Karpas-422 (cell line): ENCODE data around the gene ADRB1. TPM values are rescaled to one million over a fixed set of nuclear protein-coding genes. Genes with fewer than 3 reads are reported as not detected.

Experiments used
- DNase-seq: peaks from one replicate; pipeline ENCODE4 v3.0.0-alpha.2; 2015
- H2AFZ ChIP-seq: fragments of 200-600 bp; sonication (generic); 2 replicates; pipeline ENCODE4 v1.6.1; 2014; ENCODE audit warnings: antibody characterized with exemption, low read length, mixed read lengths
- H3K27ac ChIP-seq: fragments of 200-600 bp; sonication (generic); 2 replicates; pipeline ENCODE4 v1.5.1; 2014; ENCODE audit warnings: mild to moderate bottlenecking, low read length, moderate library complexity
- H3K27me3 ChIP-seq: fragments of 200-600 bp; sonication (generic); 2 replicates; pipeline ENCODE4 v1.6.1; 2014; ENCODE audit warnings: low read length, mixed read lengths
- H3K36me3 ChIP-seq: fragments of 200-600 bp; sonication (generic); 2 replicates; pipeline ENCODE4 v1.6.1; 2014; ENCODE audit warnings: low read length, mixed read lengths; ENCODE audit not compliant: insufficient read depth
- H3K4me1 ChIP-seq: fragments of 200-600 bp; sonication (generic); 2 replicates; pipeline ENCODE4 v1.6.1; 2014; ENCODE audit warnings: mild to moderate bottlenecking, low read length, mixed read lengths
- H3K4me2 ChIP-seq: fragments of 200-600 bp; sonication (generic); 2 replicates; pipeline ENCODE4 v1.6.1; 2014; ENCODE audit warnings: low read length, low read depth, mild to moderate bottlenecking; ENCODE audit not compliant: poor library complexity, severe bottlenecking
- H3K4me3 ChIP-seq: fragments of 200-600 bp; sonication (generic); 2 replicates; pipeline ENCODE4 v1.5.1; 2014; ENCODE audit warnings: mild to moderate bottlenecking, antibody characterized with exemption, low read length, mixed read lengths
- H3K79me2 ChIP-seq: fragments of 200-600 bp; sonication (generic); 2 replicates; pipeline ENCODE4 v1.6.1; 2014; ENCODE audit warnings: mild to moderate bottlenecking, low read length, mixed read lengths
- H3K9ac ChIP-seq: fragments of 200-600 bp; sonication (generic); 2 replicates; pipeline ENCODE4 v1.6.0; 2014; ENCODE audit warnings: low read length
- H3K9me2 ChIP-seq: fragments of 200-600 bp; sonication (generic), shearing (Covaris generic); replicated peaks from 2 replicates; pipeline ENCODE4 v1.6.0; 2014; ENCODE audit warnings: mild to moderate bottlenecking, low read length, moderate library complexity; ENCODE audit not compliant: insufficient read depth
- H3K9me3 ChIP-seq: fragments of 300-700, 200-600 bp; sonication (generic); 2 replicates; pipeline ENCODE4 v1.6.1; 2014; ENCODE audit warnings: low read length, mixed read lengths
- H4K20me1 ChIP-seq: fragments of 200-600 bp; sonication (generic); 2 replicates; pipeline ENCODE4 v1.6.1; 2014; ENCODE audit warnings: mild to moderate bottlenecking, antibody characterized with exemption, low read length, low read depth; ENCODE audit not compliant: insufficient read depth
- total RNA-seq: library from RNA; depleted of rRNA; stranded (reverse); fragments of >200 nt; shearing (Covaris generic); gene quantifications from 2 replicates; pipeline ENCODE4 v1.2.3, GENCODE V29; 2014; ENCODE audit warnings: low replicate concordance; rRNA removed

Gene ADRB1
- total RNA-seq: not detected in 2 replicates

DNA sequence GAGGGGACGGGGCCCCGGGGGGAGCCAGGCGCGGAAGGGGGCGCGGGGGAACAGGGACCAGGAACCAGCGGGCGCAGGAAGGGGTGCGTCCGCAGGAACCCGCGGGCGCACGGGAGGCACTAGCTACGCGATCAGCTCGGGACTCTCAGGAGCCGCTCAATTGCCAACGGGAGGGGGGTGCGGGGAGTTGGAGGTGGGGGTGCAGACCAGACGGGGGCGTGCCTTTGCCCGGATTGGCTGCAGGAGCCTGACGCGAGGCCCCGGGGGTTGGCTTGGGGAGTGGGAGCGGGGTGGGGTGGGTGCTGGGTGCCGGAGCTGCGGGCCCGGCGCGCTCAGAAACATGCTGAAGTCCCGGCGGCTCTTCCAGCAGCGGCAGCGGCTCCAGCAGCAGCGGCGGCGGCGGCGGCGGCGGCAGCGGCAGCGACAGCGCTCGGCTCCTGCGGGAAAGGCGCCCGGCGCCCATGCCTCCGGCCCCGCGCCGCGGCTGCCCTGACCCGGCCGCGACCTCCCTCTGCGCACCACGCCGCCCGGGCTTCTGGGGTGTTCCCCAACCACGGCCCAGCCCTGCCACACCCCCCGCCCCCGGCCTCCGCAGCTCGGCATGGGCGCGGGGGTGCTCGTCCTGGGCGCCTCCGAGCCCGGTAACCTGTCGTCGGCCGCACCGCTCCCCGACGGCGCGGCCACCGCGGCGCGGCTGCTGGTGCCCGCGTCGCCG, at the start of gene ADRB1:
Gene ADRB1, plus strand, starts transcription at position 335 of the 715 bp plus-strand sequence. Its CDS starts 267 bp downstream, at position 602.
- Histone ChIP-seq H3K36me3 (no peaks in the 10 kb centered on the region), H3K27ac (no peak within 1 kb of the TSS), H3K79me2 (no peaks in the 10 kb centered on the region), H2AFZ (no peak within 1 kb of the TSS), H3K27me3 (no peaks in the 10 kb centered on the region), H3K4me2 (no peak within 1 kb of the TSS), H3K4me1 (no peaks in the 10 kb centered on the region), H3K9me3 (no peaks in the 10 kb centered on the region), H3K4me3 (no peak within 1 kb of the TSS), H4K20me1 (no peaks in the 10 kb centered on the region), H3K9ac (no peak within 1 kb of the TSS), H3K9me2 (no peaks in the 10 kb centered on the region)
- no peak for DNase-seq

DNA sequence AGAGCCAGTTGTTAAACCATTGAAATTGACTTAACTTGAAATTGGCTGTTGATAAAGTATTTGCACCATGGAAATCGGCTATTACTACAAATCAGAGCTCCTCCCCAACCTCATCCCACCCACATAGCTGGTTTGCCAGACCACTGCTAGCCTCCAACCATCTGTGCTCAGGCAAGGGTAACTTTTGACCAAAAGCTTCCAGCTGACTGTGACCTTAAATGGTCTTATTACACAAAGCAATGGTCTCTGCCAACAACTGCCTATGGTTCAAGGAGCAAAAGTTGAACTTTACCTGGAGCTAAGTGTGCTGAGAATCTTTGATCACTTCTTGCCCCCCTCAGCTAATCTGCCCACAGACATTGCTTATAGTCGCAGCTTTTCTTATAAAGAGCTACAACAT, 48.5 kb upstream of the ADRB1 start:
- H3K9me2 ChIP-seq: no peaks in the 10 kb centered on the region
- H2AFZ ChIP-seq: no peak overlapping the region
- no peaks in the 10 kb centered on the region for H3K79me2 ChIP-seq
- no peak overlapping the region for H3K27ac ChIP-seq
- no peak for DNase-seq
- no peak overlapping the region for H3K4me3 ChIP-seq
- no peaks in the 10 kb centered on the region for H3K9me3 ChIP-seq
- H3K9ac ChIP-seq: no peak overlapping the region
- H3K27me3 ChIP-seq: 0 out of 2 replicates have a peak, but pooled peaks cover 2% of the 10 kb centered on the region
- no peaks in the 10 kb centered on the region for H4K20me1 ChIP-seq
- H3K36me3 ChIP-seq: no peaks in the 10 kb centered on the region
- H3K4me2 ChIP-seq: no peak overlapping the region
- H3K4me1 ChIP-seq: no peaks in the 10 kb centered on the region

DNA sequence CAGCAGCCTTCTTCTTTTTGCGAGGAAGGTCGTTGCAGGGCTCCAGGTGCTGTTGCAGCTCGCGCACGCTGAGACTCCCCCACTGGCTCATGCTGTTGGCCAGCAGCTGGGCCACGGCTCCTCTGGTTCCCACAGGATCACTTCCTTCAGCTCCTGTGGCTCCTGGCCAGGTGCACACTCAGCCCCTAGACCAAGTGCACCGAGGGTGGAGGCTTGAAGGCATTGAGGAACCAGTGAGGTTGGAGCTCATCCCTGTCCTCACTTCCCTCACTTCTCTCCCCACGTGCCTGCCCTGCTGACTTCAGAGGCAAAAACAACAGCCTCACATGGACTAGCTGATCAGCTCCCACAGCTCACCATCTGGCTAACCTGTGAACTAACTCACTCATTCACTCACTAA, 46.2 kb upstream of the ADRB1 start:
- Histone ChIP-seq H3K4me1 (no peaks in the 10 kb centered on the region), H3K36me3 (no peaks in the 10 kb centered on the region), H3K9ac (no peak overlapping the region), H3K9me3 (no peaks in the 10 kb centered on the region), H3K4me3 (no peak overlapping the region), H4K20me1 (no peaks in the 10 kb centered on the region), H3K27me3 (0 out of 2 replicates have a peak, but pooled peaks cover 2% of the 10 kb centered on the region), H2AFZ (no peak overlapping the region), H3K27ac (no peak overlapping the region), H3K9me2 (no peaks in the 10 kb centered on the region), H3K4me2 (no peak overlapping the region), H3K79me2 (no peaks in the 10 kb centered on the region)
- DNase-seq: no peak

DNA sequence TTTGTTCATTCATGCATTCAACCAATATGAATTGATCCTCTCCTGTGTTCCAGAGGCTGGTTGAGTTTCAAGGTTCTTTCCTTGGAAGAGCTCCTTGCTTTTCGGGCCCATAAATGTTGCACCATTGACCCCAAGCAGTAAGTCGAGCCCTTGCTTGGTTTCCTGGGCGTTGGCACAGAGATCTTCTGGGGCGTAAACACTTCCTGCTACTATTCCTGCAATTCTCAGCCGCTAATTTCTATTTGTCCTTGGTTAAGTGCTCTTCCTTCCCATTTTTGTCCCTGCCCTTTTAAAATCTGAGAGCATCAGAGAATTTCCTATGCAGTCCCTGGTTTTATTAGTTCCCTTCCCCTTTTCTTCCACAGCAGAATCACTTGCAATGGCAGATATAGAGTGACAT, 44.1 kb upstream of the ADRB1 start:
- H3K27me3 ChIP-seq: 0 out of 2 replicates have a peak, but pooled peaks cover 2% of the 10 kb centered on the region
- H3K27ac ChIP-seq: no peak overlapping the region
- H3K4me1 ChIP-seq: no peaks in the 10 kb centered on the region
- no peak overlapping the region for H2AFZ ChIP-seq
- no peaks in the 10 kb centered on the region for H3K36me3 ChIP-seq
- no peak overlapping the region for H3K9ac ChIP-seq
- no peaks in the 10 kb centered on the region for H3K9me3 ChIP-seq
- H3K4me3 ChIP-seq: no peak overlapping the region
- no peaks in the 10 kb centered on the region for H4K20me1 ChIP-seq
- H3K4me2 ChIP-seq: no peak overlapping the region
- no peaks in the 10 kb centered on the region for H3K79me2 ChIP-seq
- H3K9me2 ChIP-seq: no peaks in the 10 kb centered on the region
- no peak for DNase-seq

DNA sequence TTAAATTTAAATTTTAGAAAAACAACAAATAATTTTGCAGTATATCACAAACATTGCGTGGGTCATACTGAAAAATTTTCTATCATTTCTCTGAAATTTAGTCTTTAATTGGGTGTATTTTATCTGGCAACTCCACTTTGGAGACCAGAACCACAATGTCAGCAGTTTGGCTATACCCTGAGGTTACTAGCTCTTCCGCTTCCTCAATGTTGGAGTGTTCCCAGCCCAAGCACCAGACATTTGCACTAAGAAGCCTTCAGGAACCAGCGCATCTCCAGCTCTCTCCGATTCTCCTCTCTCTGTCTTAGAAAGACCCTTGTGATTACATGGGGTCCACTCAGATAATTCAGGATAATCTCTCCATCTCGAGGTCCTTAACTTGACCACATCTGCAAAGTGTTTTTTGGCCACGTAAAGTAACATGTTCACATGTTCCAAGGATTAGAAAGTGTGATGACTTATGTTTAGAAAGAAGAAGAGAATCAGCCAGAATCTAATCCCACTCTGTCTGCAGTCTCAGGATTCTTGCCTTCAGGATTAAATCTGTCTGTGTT, 43.1 kb upstream of the ADRB1 start:
- Histone ChIP-seq H3K27ac (no peak overlapping the region), H3K27me3 (no peaks in the 10 kb centered on the region), H3K4me2 (no peak overlapping the region), H3K4me1 (no peaks in the 10 kb centered on the region), H3K9ac (no peak overlapping the region), H3K36me3 (no peaks in the 10 kb centered on the region), H2AFZ (no peak overlapping the region), H3K4me3 (no peak overlapping the region), H3K9me2 (no peaks in the 10 kb centered on the region), H3K79me2 (no peaks in the 10 kb centered on the region), H4K20me1 (no peaks in the 10 kb centered on the region), H3K9me3 (no peaks in the 10 kb centered on the region)
- DNase-seq: no peak

DNA sequence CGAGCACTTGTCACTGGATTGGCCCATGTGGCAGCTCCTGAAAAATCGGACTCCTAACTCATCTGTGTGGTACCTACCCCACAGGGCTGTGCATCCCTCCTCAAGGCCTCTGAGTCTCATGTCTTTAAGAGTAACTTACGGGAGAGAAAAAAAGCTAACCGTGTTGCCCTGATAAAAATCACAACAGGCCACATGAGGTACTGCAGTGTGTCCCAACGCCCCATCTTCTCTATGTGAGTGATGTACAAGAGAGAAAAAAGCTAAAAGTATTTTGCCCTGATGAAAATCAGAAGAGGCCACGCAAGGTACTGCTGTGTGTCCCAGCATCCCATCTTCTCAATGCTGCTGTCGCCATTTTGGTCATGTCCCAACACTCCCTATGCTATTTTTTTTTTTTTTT, 41.2 kb upstream of the ADRB1 start:
- Histone ChIP-seq H3K9me2 (no peaks in the 10 kb centered on the region), H2AFZ (no peak overlapping the region), H3K79me2 (no peaks in the 10 kb centered on the region), H3K9ac (no peak overlapping the region), H4K20me1 (no peaks in the 10 kb centered on the region), H3K36me3 (no peaks in the 10 kb centered on the region), H3K27me3 (no peaks in the 10 kb centered on the region), H3K9me3 (no peaks in the 10 kb centered on the region), H3K27ac (no peak overlapping the region), H3K4me2 (no peak overlapping the region), H3K4me1 (no peaks in the 10 kb centered on the region), H3K4me3 (no peak overlapping the region)
- no peak for DNase-seq

DNA sequence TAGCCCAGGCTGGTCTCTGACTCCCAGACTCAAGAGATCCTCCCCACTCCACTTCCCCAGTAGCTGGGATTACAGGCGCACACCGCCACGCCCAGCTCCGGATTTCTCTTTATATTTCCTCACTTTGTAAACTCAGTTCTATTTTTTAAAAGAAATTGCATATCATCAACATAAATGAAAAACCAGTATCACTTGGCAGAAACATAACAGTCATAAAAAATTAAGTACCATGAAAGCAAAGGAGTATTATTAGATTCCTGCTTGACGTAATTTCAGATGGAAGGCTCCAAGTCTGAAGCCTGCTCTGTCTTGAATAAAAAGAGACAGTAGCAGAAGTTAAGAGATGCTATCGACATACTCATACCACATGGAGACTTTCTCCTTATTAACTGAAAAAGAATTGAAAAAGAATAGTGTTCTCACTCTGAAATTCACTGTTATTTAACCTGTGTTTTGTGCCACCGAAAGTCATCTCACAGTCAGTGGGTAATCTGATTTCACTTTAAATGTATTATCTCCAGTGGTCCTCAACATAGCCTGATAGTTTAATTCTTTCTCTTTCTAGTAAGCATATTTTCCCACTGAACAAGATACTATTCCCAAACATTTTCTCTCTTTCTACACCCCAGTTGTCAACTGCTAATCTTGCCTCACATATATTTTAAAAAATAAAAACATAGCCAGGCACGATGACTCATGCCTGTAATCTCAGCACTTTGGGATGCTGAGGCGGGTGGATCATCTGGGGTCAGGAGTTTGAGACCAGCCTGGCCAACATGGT, 40.3 kb upstream of the ADRB1 start:
- H2AFZ ChIP-seq: no peak overlapping the region
- no peak overlapping the region for H3K4me3 ChIP-seq
- no peak overlapping the region for H3K4me2 ChIP-seq
- no peaks in the 10 kb centered on the region for H3K4me1 ChIP-seq
- no peaks in the 10 kb centered on the region for H3K79me2 ChIP-seq
- H3K27ac ChIP-seq: no peak overlapping the region
- no peaks in the 10 kb centered on the region for H3K27me3 ChIP-seq
- no peaks in the 10 kb centered on the region for H4K20me1 ChIP-seq
- no peak overlapping the region for H3K9ac ChIP-seq
- H3K9me2 ChIP-seq: no peaks in the 10 kb centered on the region
- no peak for DNase-seq
- no peaks in the 10 kb centered on the region for H3K36me3 ChIP-seq
- H3K9me3 ChIP-seq: no peaks in the 10 kb centered on the region

DNA sequence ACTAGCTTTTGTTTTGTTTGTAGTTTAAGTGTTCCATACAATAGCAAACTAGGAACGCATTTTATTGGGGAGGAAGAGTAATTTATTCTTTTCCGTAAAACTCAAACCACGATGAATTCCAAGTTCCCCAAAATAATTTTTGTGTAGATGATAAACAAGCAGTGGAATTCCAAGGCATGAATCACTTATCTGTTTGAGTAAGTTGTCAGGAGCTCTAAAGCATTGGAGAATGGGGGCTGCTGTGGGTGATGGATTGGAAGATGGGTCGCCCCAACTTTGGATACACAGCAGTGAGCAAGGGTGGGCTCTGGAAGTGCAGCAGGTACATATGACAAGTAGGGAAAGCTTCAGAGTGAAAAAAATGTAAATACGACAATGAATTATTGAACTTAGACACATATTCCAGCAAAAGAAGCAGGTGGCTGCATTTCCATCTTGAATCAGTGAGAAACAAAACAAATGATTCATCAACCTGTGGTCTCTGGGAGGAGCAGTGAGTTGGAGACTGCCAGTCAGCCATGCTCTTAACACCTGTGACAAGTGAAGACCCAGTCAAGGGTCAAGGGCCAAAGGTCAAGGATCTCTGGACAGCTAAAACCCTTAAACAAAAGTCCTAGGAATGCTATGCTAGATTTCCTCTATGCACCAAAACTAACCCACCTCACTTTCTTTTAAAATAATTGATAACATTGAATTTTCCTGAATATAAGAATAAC, 34.2 kb upstream of the ADRB1 start:
- Histone ChIP-seq H3K4me1 (no peaks in the 10 kb centered on the region), H3K36me3 (no peaks in the 10 kb centered on the region), H3K4me3 (no peak overlapping the region), H3K79me2 (no peaks in the 10 kb centered on the region), H3K9ac (no peak overlapping the region), H3K27me3 (no peaks in the 10 kb centered on the region), H4K20me1 (no peaks in the 10 kb centered on the region), H3K27ac (no peak overlapping the region), H3K9me3 (no peaks in the 10 kb centered on the region), H3K4me2 (no peak overlapping the region), H2AFZ (no peak overlapping the region), H3K9me2 (no peaks in the 10 kb centered on the region)
- DNase-seq: no peak
